Regular cardiac myocyte (primary cell): ENCODE data around the gene SNX11. TPM values are rescaled to one million over a fixed set of nuclear protein-coding genes. Genes with fewer than 3 reads are reported as not detected.

Experiments used
- total RNA-seq: library from RNA; depleted of rRNA; stranded (reverse); fragments of >200 nt; gene quantifications from 2 replicates; pipeline ENCODE4 v1.2.3, GENCODE V29; 2014

The SNX11 gene
- 11.0 and 16.5 TPM in 2 replicates for total RNA-seq

DNA sequence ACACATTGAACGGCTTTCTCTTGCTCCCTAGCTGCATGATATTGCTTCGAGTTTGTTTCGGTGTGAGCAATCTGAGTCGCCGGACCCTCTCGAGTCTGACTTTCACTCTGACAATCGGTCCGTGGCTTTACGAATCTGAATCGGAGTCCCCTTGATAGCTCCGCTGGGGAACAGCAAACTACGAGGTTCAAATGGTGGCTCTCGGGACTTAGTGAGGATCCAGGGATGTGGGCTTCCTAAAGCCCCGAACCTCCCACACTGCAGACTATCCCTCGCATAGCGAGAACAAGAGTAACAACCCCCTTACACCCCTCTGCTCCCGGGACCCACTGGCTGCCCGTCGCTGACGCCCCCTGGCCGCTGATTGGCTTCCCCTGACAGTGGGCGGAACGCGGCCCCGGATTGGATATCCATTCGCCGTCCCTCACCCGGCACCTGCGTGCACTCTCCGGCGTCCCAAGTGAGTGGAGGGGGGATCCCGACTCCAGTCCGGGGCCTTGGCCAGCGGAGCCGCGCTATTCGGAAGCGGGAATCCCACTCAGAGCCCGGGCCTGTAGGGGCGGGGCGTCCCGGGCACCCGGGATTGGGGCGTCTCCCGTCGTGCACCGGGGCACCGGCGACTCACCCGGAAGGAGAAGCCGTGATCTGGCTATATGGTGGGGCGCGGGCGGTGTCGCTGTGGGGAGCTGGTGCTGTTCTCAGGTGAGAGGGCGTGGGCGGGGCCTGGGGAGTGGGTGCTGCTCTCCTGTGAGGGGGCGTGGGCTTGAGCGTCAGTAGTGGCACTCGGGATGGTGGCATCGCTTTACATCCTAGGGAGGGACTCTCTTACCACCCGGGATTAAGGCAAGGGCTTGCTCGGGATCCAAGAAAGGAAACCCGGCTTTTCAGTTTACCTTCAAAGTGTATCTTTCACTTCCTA is at the start of gene SNX11:
TSS of gene SNX11 (plus strand) at position 630 of the 919 bp plus-strand sequence. CDS start 4,278 bp downstream, outside the sequence.

GRCh38 chr17:48101012-48101720 is 6.4 kb upstream of the SNX11 start, which contains the start of gene CBX1:
Gene CBX1 (minus strand): TSS chr17:48101478. CDS start chr17:48077004, 24,474 bp downstream.

Other genes starting within 250 kb of the SNX11 start
- gene SP2, start 211.5 kb upstream of the SNX11 start, total RNA-seq: 0.19 and 0.28 TPM in 2 replicates
- gene PNPO, start 166.2 kb upstream of the SNX11 start, total RNA-seq: 40.0 and 59.6 TPM in 2 replicates
- not detected in 2 replicates for gene PRR15L, start 149.9 kb upstream of the SNX11 start, total RNA-seq
- gene CDK5RAP3, start 136.7 kb upstream of the SNX11 start, total RNA-seq: 63.7 and 76.5 TPM in 2 replicates
- gene COPZ2, start 70.0 kb upstream of the SNX11 start, total RNA-seq: 49.9 and 63.3 TPM in 2 replicates
- gene NFE2L1, start 59.4 kb upstream of the SNX11 start, total RNA-seq: 134 and 148 TPM in 2 replicates
- 47.6 and 77.3 TPM in 2 replicates for gene CBX1, start 6.3 kb upstream of the SNX11 start, total RNA-seq